PC-9 (cell line): ENCODE data around the gene CABLES2. TPM values are rescaled to one million over a fixed set of nuclear protein-coding genes. Genes with fewer than 3 reads are reported as not detected.

ENCODE experiments used
- BruUV-seq: library from RNA; stranded (reverse); fragments of 400-500 nt; replicated peaks from 2 replicates; lab custom pipeline; 2021; lab: Mats Ljungman, UMichigan
- CTCF ChIA-PET: fragments of 300-600 bp; sonication (Branson Sonifier 250); formaldehyde crosslinking; loops from one replicate; lab custom pipeline; 2022; ENCODE audit warnings: antibody characterized with exemption; lab: Charles Lee
- POLR2A ChIA-PET: fragments of 300-600 bp; sonication (Branson Sonifier 250); formaldehyde crosslinking; loops from one replicate; lab custom pipeline; 2022; ENCODE audit warnings: antibody characterized with exemption; ENCODE audit not compliant: unreplicated experiment; lab: Charles Lee
- DNase-seq, 2 experiments: peaks; one replicate each; pipeline versions ENCODE4 v3.0.0 to v3.0.0-alpha.2; 2015 to 2022; ENCODE audit warnings: mixed read lengths in 1 of 2
- H2AFZ ChIP-seq: fragments of 200-600 bp; sonication (generic); 2 replicates; pipeline ENCODE4 v1.8.1; 2017; ENCODE audit warnings: antibody characterized with exemption
- H3F3A ChIP-seq: fragments of 200-600 bp; sonication (generic); 2 replicates; pipeline ENCODE4 v1.8.1; 2017; ENCODE audit warnings: antibody characterized with exemption, mild to moderate bottlenecking, low read depth; ENCODE audit not compliant: insufficient read depth
- H3K27ac ChIP-seq: fragments of 200-600 bp; sonication (generic); 2 replicates; pipeline ENCODE4 v1.6.1; 2016; ENCODE audit warnings: mixed run types
- H3K27me3 ChIP-seq: fragments of 200-600 bp; sonication (generic); 2 replicates; pipeline ENCODE4 v1.6.1; 2016; ENCODE audit warnings: low read depth, mixed run types; ENCODE audit not compliant: insufficient read depth
- H3K36me3 ChIP-seq: fragments of 200-600 bp; sonication (generic); 2 replicates; pipeline ENCODE4 v1.6.1; 2016; ENCODE audit warnings: low read depth, mixed run types
- H3K4me1 ChIP-seq: fragments of 200-600 bp; sonication (generic); replicated peaks from 2 replicates; pipeline ENCODE4 v1.6.1; 2016; ENCODE audit warnings: mixed run types; ENCODE audit not compliant: insufficient read depth
- H3K4me2 ChIP-seq: fragments of 200-600 bp; sonication (generic); 2 replicates; pipeline ENCODE4 v1.6.1; 2017; ENCODE audit warnings: mixed run types
- H3K4me3 ChIP-seq: fragments of 200-600 bp; sonication (generic); 2 replicates; pipeline ENCODE4 v1.6.1; 2016; ENCODE audit warnings: mixed run types
- H3K79me2 ChIP-seq: fragments of 200-600 bp; sonication (generic); 2 replicates; pipeline ENCODE4 v1.6.1; 2017; ENCODE audit warnings: low read depth, mixed run types
- H3K9me2 ChIP-seq: fragments of 200-600 bp; sonication (generic); 2 replicates; pipeline ENCODE4 v1.8.1; 2017; ENCODE audit warnings: mild to moderate bottlenecking; ENCODE audit not compliant: insufficient read depth
- H3K9me3 ChIP-seq: fragments of 200-600 bp; sonication (generic); 2 replicates; pipeline ENCODE4 v1.8.1; 2016; ENCODE audit warnings: low read depth; ENCODE audit not compliant: insufficient read depth
- H4K20me1 ChIP-seq: fragments of 200-600 bp; sonication (generic); 2 replicates; pipeline ENCODE4 v1.8.1; 2017; ENCODE audit not compliant: insufficient read depth
- CTCF ChIP-seq: fragments of 200-600 bp; sonication (generic); conservative IDR thresholded peaks from 2 replicates; pipeline ENCODE4 v1.6.1; 2017; ENCODE audit warnings: mixed run types, antibody characterized with exemption, mild to moderate bottlenecking, moderate library complexity
- EZH2 ChIP-seq: fragments of 200-600 bp; sonication (generic); IDR thresholded peaks from 2 replicates; pipeline ENCODE4 v1.8.0; 2017; ENCODE audit warnings: antibody characterized with exemption, low read depth
- intact Hi-C: fragments of 100-400 bp; cut with micrococcal nuclease; formaldehyde crosslinking; loops from one replicate; pipeline ENCODE4 v1.10.0; 2022; ENCODE audit not compliant: unreplicated experiment
- total RNA-seq: library from RNA; stranded (reverse); gene quantifications from 2 replicates; pipeline ENCODE4 v1.2.3, GENCODE V29; 2021

CABLES2 gene
- total RNA-seq, 1 experiment from 2014 or later: 14.1 TPM

- no peak for TF ChIP-seq CTCF
- no peak for TF ChIP-seq EZH2
- no peaks in the 10 kb centered on the region for H3K27me3 ChIP-seq
- no peaks in the 10 kb centered on the region for H3K9me3 ChIP-seq
- peaks cover 17% of the 10 kb centered on the region; the same call in 1 of the 2 replicates for H3F3A ChIP-seq
- intact Hi-C loops: no loop called here
- no peaks in the 10 kb centered on the region for H3K36me3 ChIP-seq
- H3K27ac ChIP-seq: no peak overlapping the region
- H3K79me2 ChIP-seq: no peaks in the 10 kb centered on the region; the same call in 1 of the 2 replicates
- CTCF ChIA-PET: no interaction called here
- H3K4me2 ChIP-seq: no peak overlapping the region
- no peak overlapping the region for H3K4me3 ChIP-seq
- no peaks in the 10 kb centered on the region for H3K9me2 ChIP-seq
- 0 out of 2 replicates have a peak, but pooled peaks cover 3% of the 10 kb centered on the region for H4K20me1 ChIP-seq
- H3K4me1 ChIP-seq: peaks cover 22% of the 10 kb centered on the region
- POLR2A ChIA-PET: no interaction called here
- no TSS peak for BruUV-seq
- DNase-seq: no peak
- H2AFZ ChIP-seq: no peak overlapping the region
Measured at GRCh38 chr20:62421716-62421990, 14.6 kb upstream of the CABLES2 start.

DNA sequence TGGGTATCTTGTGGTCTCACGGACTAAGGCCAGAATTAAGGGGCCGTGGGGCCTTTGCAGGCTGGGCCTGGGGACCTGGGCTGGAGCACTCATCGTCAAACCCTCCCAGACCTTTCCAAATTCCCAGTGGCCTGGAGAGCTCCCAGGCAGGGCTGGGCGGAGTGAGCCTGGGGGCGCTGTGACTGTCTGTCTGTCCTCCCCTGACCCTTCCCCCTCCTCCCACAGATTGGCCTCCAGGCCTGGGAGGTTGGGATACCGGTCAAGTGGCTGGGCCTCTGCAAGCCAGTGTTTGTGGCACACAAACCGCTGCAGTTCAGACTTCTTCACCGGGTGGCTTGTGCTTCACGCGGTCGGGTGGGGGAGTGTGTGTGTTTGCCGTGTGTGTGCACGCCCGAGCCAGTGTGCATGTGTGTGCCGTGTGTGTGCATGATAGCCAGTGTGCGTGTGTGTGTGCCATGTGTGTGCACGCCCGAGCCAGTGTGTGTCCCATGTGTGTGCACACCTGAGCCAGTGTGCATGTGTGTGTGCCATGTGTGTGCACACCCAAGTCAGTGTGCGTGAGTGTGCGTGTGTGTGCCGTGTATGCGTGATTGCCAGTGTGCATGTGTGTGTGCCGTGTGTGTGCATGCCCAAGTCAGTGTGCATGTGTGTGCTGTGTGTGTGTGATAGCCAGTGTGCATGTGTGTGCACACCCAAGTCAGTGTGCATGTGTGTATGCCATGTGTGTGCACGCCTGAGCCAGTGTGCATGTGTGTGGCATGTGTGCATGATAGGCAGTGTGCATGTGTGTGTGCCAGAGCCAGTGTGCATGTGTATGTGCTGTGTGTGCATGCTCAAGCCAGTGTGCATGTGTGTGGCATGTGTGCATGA, 14.0 kb upstream of the CABLES2 start:
- no peaks in the 10 kb centered on the region; the same call in 1 of the 2 replicates for H3K79me2 ChIP-seq
- intact Hi-C loops: no loop called here
- H4K20me1 ChIP-seq: 0 out of 2 replicates have a peak, but pooled peaks cover 3% of the 10 kb centered on the region
- H3K4me1 ChIP-seq: peaks cover 17% of the 10 kb centered on the region
- TF ChIP-seq CTCF (no peak), EZH2 (no peak)
- H3K27ac ChIP-seq: no peak overlapping the region
- no peak overlapping the region for H3K4me2 ChIP-seq
- H3K9me3 ChIP-seq: no peaks in the 10 kb centered on the region
- POLR2A ChIA-PET: no interaction called here
- no peaks in the 10 kb centered on the region for H3K9me2 ChIP-seq
- no peak overlapping the region for H2AFZ ChIP-seq
- H3K4me3 ChIP-seq: no peak overlapping the region
- CTCF ChIA-PET: no interaction called here
- H3F3A ChIP-seq: peaks cover 12% of the 10 kb centered on the region; the same call in 1 of the 2 replicates
- BruUV-seq: no TSS peak
- no peak for DNase-seq
- H3K36me3 ChIP-seq: no peaks in the 10 kb centered on the region
- no peaks in the 10 kb centered on the region for H3K27me3 ChIP-seq

DNA sequence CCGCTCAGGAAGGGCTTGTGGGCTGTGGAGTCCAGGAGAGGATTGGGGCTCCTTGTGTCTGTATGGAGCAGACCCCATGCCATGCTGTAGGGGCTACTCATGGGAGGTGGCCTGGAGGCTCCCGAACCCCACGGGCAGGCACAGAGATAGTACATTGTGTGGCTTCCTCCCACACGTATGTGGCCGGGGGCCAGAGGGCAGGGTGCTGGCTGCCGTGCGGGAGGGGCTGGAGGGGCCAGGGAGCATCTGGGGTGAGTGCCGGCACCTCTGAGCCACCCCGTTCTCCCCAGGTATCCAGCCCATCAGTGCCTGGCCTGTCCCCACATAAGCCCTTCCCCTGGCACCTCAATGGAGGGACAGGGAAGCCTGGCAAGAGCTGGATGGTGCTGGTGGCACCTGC, 12.7 kb upstream of the CABLES2 start:
- no peak for TF ChIP-seq CTCF
- no peak for TF ChIP-seq EZH2
- Histone ChIP-seq H3K79me2 (no peaks in the 10 kb centered on the region; the same call in 1 of the 2 replicates), H3F3A (peaks cover 12% of the 10 kb centered on the region; the same call in 1 of the 2 replicates), H3K4me3 (no peak overlapping the region), H3K27me3 (no peaks in the 10 kb centered on the region), H3K36me3 (no peaks in the 10 kb centered on the region), H3K27ac (no peak overlapping the region), H3K4me2 (no peak overlapping the region), H3K9me3 (no peaks in the 10 kb centered on the region), H4K20me1 (0 out of 2 replicates have a peak, but pooled peaks cover 3% of the 10 kb centered on the region), H3K4me1 (peaks cover 13% of the 10 kb centered on the region), H2AFZ (no peak overlapping the region), H3K9me2 (no peaks in the 10 kb centered on the region)
- no TSS peak for BruUV-seq
- no peak for DNase-seq
- CTCF ChIA-PET: no interaction called here
- POLR2A ChIA-PET: no interaction called here
- intact Hi-C loops: no loop called here
